Measurements from ENCODE around the gene UGDH.
A peak's percentile ranks its signal among the peaks of the same experiment; 100 is the strongest.
"Not testable (repeated sequence)": the region's sequence is repeated elsewhere in the genome, so short reads cannot be mapped to it uniquely, and the experiment has no call there.

UGDH gene

GRCh38 chr4:39458505-39459300 lies 68.5 kb downstream of the UGDH start, which contains the start of the genes LIAS and RPL9:
TSS of gene LIAS (plus strand) at chr4:39459056. CDS start at chr4:39459118, 62 bp downstream.
TSS of gene RPL9 (minus strand) at chr4:39458922. CDS start at chr4:39458439, 483 bp downstream.
- peak within 1 kb of the TSS; percentile 97 for H3K4me2 ChIP-seq (ENCODE audit: low read depth, low read length)
- peaks cover 25% of the 10 kb centered on the region for H3F3A ChIP-seq (ENCODE audit: insufficient read depth, low read length)
- H3K36me3 ChIP-seq (replicated peaks; ENCODE audit: insufficient read depth, low read length), result peaks cover 21% of the 10 kb centered on the region
- peak within 1 kb of the TSS; percentile 85 for H2AFZ ChIP-seq (ENCODE audit: low read length)
- no peaks in the 10 kb centered on the region for H3K27me3 ChIP-seq (replicated peaks; ENCODE audit: insufficient read depth, low read length)
- H3K9ac ChIP-seq (ENCODE audit: low read length), result peak within 1 kb of the TSS; percentile 97
- H4K20me1 ChIP-seq (ENCODE audit: insufficient read depth, low read length), result peaks cover 14% of the 10 kb centered on the region
- TF ChIP-seq EZH2phosphoT487 (IDR thresholded peaks at IDR 0.05; ENCODE audit: low read length) (no peak), EZH2 (optimal IDR thresholded peaks at IDR 0.05; ENCODE audit: low read depth, low read length) (no peak), CTCF (IDR thresholded peaks at IDR 0.05; ENCODE audit: low read length) (no peak)
- peaks cover 43% of the 10 kb centered on the region for H3K79me2 ChIP-seq (ENCODE audit: low read length)
- H3K27ac ChIP-seq (ENCODE audit: low read length), result peak within 1 kb of the TSS; percentile 80
- peaks cover 12% of the 10 kb centered on the region; the same call in 1 of the 2 replicates for H3K4me1 ChIP-seq (ENCODE audit: low read length)
- H3K9me2 ChIP-seq (replicated peaks; ENCODE audit: insufficient read depth, low read length), result no peaks in the 10 kb centered on the region
- peak; percentile 99 for DNase-seq
- H3K9me3 ChIP-seq (replicated peaks; ENCODE audit: insufficient read depth, low read length), result no peaks in the 10 kb centered on the region
- peak within 1 kb of the TSS; percentile 90 for H3K4me3 ChIP-seq (ENCODE audit: low read length)

GRCh38 chr4:39458161-39458504 lies 69.1 kb downstream of the UGDH start:
- Histone ChIP-seq H3K9ac (ENCODE audit: low read length) (peak overlapping the region; percentile 97), H4K20me1 (ENCODE audit: insufficient read depth, low read length) (peaks cover 16% of the 10 kb centered on the region), H3K27ac (ENCODE audit: low read length) (peak overlapping the region; percentile 80; the same call in 1 of the 2 replicates), H3K36me3 (replicated peaks; ENCODE audit: insufficient read depth, low read length) (peaks cover 25% of the 10 kb centered on the region), H3K4me3 (ENCODE audit: low read length) (peak overlapping the region; percentile 90), H3K79me2 (ENCODE audit: low read length) (peaks cover 43% of the 10 kb centered on the region), H3K4me2 (ENCODE audit: low read depth, low read length) (peak overlapping the region; percentile 97), H3F3A (ENCODE audit: insufficient read depth, low read length) (peaks cover 31% of the 10 kb centered on the region), H2AFZ (ENCODE audit: low read length) (peak overlapping the region; percentile 59; the same call in 1 of the 2 replicates), H3K4me1 (ENCODE audit: low read length) (peaks cover 12% of the 10 kb centered on the region; the same call in 1 of the 2 replicates)
- not testable (repeated sequence) for H3K9me3 ChIP-seq (replicated peaks; ENCODE audit: insufficient read depth, low read length); H3K27me3 ChIP-seq (replicated peaks; ENCODE audit: insufficient read depth, low read length); H3K9me2 ChIP-seq (replicated peaks; ENCODE audit: insufficient read depth, low read length); DNase-seq

- H3F3A ChIP-seq (ENCODE audit: insufficient read depth, low read length), result peaks cover 38% of the 10 kb centered on the region
- no peak for DNase-seq
Measured at GRCh38 chr4:39456946-39457763, 70.1 kb downstream of the UGDH start.

More at GRCh38 chr4:39456946-39457763, 70.1 kb downstream of the UGDH start:
- Histone ChIP-seq H3K27me3 (replicated peaks; ENCODE audit: insufficient read depth, low read length) (no peaks in the 10 kb centered on the region), H3K9ac (ENCODE audit: low read length) (peak overlapping the region; percentile 97), H3K9me2 (replicated peaks; ENCODE audit: insufficient read depth, low read length) (no peaks in the 10 kb centered on the region), H4K20me1 (ENCODE audit: insufficient read depth, low read length) (peaks cover 16% of the 10 kb centered on the region), H3K36me3 (replicated peaks; ENCODE audit: insufficient read depth, low read length) (peaks cover 25% of the 10 kb centered on the region), H3K79me2 (ENCODE audit: low read length) (peaks cover 43% of the 10 kb centered on the region), H2AFZ (ENCODE audit: low read length) (no peak overlapping the region), H3K4me3 (ENCODE audit: low read length) (peak overlapping the region; percentile 90), H3K4me1 (ENCODE audit: low read length) (peaks cover 12% of the 10 kb centered on the region; the same call in 1 of the 2 replicates), H3K9me3 (replicated peaks; ENCODE audit: insufficient read depth, low read length) (no peaks in the 10 kb centered on the region), H3K4me2 (ENCODE audit: low read depth, low read length) (peak overlapping the region; percentile 97), H3K27ac (ENCODE audit: low read length) (no peak overlapping the region; the same call in 1 of the 2 replicates)
- no peak for TF ChIP-seq CTCF (IDR thresholded peaks at IDR 0.05; ENCODE audit: low read length)
- TF ChIP-seq EZH2 (optimal IDR thresholded peaks at IDR 0.05; ENCODE audit: low read depth, low read length), result no peak
- TF ChIP-seq EZH2phosphoT487 (IDR thresholded peaks at IDR 0.05; ENCODE audit: low read length), result no peak
